Osteoblast (primary cell): ENCODE results near the gene NR2F6. TPM values are rescaled to one million over a fixed set of nuclear protein-coding genes. Genes with fewer than 3 reads are reported as not detected.
A peak's percentile ranks its signal among the peaks of the same experiment; 100 is the strongest.

Experiments used
- DNase-seq: peaks from one replicate; pipeline ENCODE4 v3.0.0; 2011; ENCODE audit warnings: low spot score, mixed read lengths; ENCODE audit not compliant: insufficient read length; ENCODE audit errors: missing footprints
- H2AFZ ChIP-seq: 2 replicates; pipeline ENCODE4 v1.6.0; 2011; ENCODE audit warnings: mild to moderate bottlenecking, low read length
- H3K27ac ChIP-seq: 2 replicates; pipeline ENCODE4 v1.5.1; 2011; ENCODE audit warnings: mild to moderate bottlenecking, low read depth, low read length, moderate library complexity
- H3K27me3 ChIP-seq: 2 replicates; pipeline ENCODE4 v1.6.0; 2012; ENCODE audit warnings: mild to moderate bottlenecking, control low read depth, inconsistent platforms, low read length, moderate library complexity; ENCODE audit not compliant: insufficient read depth
- H3K36me3 ChIP-seq: 2 replicates; pipeline ENCODE4 v1.5.1; 2011; ENCODE audit warnings: mild to moderate bottlenecking, low read length, control low read depth, moderate library complexity; ENCODE audit not compliant: insufficient read depth
- H3K4me1 ChIP-seq: 2 replicates; pipeline ENCODE4 v1.5.1; 2011; ENCODE audit warnings: mild to moderate bottlenecking, low read length, control low read depth, moderate library complexity; ENCODE audit not compliant: insufficient read depth
- H3K4me2 ChIP-seq: 2 replicates; pipeline ENCODE4 v1.6.0; 2011; ENCODE audit warnings: mild to moderate bottlenecking, low read length; ENCODE audit not compliant: insufficient read depth
- H3K4me3 ChIP-seq: fragments of 200-600 bp; sonication (generic); 3 replicates; pipeline ENCODE4 v1.5.1; 2012; ENCODE audit warnings: mild to moderate bottlenecking, low read length, inconsistent platforms; ENCODE audit not compliant: insufficient read depth
- H3K79me2 ChIP-seq: 2 replicates; pipeline ENCODE4 v1.6.0; 2012; ENCODE audit warnings: mild to moderate bottlenecking, low read length, control low read depth, inconsistent platforms; ENCODE audit not compliant: insufficient read depth
- H3K9me3 ChIP-seq: 2 replicates; pipeline ENCODE4 v1.5.1; 2011; ENCODE audit warnings: low read depth, low read length, control low read depth
- H4K20me1 ChIP-seq: 2 replicates; pipeline ENCODE4 v1.6.0; 2012; ENCODE audit warnings: mild to moderate bottlenecking, low read length, control low read depth; ENCODE audit not compliant: insufficient read depth
- total RNA-seq: library from RNA; depleted of rRNA; stranded (reverse); fragments of >200 nt; gene quantifications from 2 replicates; pipeline ENCODE4 v1.2.3, GENCODE V29; 2012
- TF ChIP-seq, protein P1 (sequence below): IDR thresholded peaks from 2 replicates; pipeline ENCODE4 v1.5.1; 2011; ENCODE audit warnings: mild to moderate bottlenecking, low read depth, low read length, moderate library complexity; ENCODE audit errors: extremely low read depth

Gene NR2F6
- total RNA-seq, 1 donor = 32.2 TPM

- DNase-seq = peak; percentile 93
- H2AFZ ChIP-seq = no peak overlapping the region
Measured at GRCh38 chr19:17244618-17245534, 843 bp downstream of the NR2F6 start.

GRCh38 chr19:17243830-17244617, 1.7 kb downstream of the NR2F6 start:
- Histone ChIP-seq H3K9me3 (no peaks in the 10 kb centered on the region), H3K4me2 (peak overlapping the region; percentile 92), H3K4me3 (peak overlapping the region; percentile 91), H2AFZ (peak overlapping the region; percentile 70), H3K4me1 (peaks cover 30% of the 10 kb centered on the region), H3K27me3 (no peaks in the 10 kb centered on the region), H4K20me1 (peaks cover 26% of the 10 kb centered on the region), H3K27ac (peak overlapping the region; percentile 37), H3K36me3 (peaks cover 2% of the 10 kb centered on the region), H3K79me2 (peaks cover 46% of the 10 kb centered on the region)
- peak; percentile 95 for DNase-seq
- TF ChIP-seq, protein P1, sequence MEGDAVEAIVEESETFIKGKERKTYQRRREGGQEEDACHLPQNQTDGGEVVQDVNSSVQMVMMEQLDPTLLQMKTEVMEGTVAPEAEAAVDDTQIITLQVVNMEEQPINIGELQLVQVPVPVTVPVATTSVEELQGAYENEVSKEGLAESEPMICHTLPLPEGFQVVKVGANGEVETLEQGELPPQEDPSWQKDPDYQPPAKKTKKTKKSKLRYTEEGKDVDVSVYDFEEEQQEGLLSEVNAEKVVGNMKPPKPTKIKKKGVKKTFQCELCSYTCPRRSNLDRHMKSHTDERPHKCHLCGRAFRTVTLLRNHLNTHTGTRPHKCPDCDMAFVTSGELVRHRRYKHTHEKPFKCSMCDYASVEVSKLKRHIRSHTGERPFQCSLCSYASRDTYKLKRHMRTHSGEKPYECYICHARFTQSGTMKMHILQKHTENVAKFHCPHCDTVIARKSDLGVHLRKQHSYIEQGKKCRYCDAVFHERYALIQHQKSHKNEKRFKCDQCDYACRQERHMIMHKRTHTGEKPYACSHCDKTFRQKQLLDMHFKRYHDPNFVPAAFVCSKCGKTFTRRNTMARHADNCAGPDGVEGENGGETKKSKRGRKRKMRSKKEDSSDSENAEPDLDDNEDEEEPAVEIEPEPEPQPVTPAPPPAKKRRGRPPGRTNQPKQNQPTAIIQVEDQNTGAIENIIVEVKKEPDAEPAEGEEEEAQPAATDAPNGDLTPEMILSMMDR = no peak

More at GRCh38 chr19:17244618-17245534, 843 bp downstream of the NR2F6 start:
- peaks cover 46% of the 10 kb centered on the region for H3K79me2 ChIP-seq
- H3K9me3 ChIP-seq = no peaks in the 10 kb centered on the region
- H3K27me3 ChIP-seq = no peaks in the 10 kb centered on the region
- no peak overlapping the region for H3K27ac ChIP-seq
- TF ChIP-seq, protein P1 = no peak
- peak overlapping the region; percentile 92 for H3K4me2 ChIP-seq
- H4K20me1 ChIP-seq = peaks cover 26% of the 10 kb centered on the region
- peaks cover 32% of the 10 kb centered on the region for H3K4me1 ChIP-seq
- peak overlapping the region; percentile 91 for H3K4me3 ChIP-seq
- H3K36me3 ChIP-seq = peaks cover 2% of the 10 kb centered on the region

DNA sequence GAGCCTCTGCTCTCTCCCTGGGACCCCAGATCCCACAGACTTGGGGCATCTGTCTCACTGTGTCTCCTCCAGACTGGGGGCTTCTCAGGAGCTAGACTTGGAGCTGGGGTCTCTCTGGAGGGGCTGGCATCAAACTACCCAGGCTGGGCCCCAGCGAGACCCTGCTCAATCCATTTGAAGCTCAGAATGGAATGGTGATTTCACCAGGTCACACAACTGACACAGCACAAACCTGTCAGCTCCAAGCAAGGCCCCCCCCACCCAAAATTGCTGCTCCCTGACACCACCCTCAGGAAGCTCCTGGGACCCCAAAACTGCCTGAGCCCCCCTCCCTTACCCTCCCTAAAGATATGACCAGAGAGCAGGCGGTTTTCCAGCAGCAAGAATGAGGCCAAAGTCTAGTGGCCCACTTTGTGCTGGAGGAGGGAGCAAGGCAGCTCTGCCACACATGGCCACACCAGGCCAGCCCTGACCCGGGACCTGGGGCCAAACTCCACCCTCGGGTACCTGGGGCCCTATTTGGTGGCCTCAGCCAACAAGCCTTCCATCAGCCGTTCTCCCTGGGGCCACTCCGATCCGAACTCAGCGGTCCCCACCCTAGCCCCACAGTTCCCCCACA, 2.4 kb downstream of the NR2F6 start:
- Histone ChIP-seq H3K36me3 (peaks cover 6% of the 10 kb centered on the region), H3K27ac (peak overlapping the region; percentile 37), H3K4me1 (peaks cover 24% of the 10 kb centered on the region), H3K4me3 (peak overlapping the region; percentile 91), H4K20me1 (peaks cover 26% of the 10 kb centered on the region), H3K27me3 (no peaks in the 10 kb centered on the region), H3K79me2 (peaks cover 46% of the 10 kb centered on the region), H3K4me2 (peak overlapping the region; percentile 92), H2AFZ (peak overlapping the region; percentile 70), H3K9me3 (no peaks in the 10 kb centered on the region)
- TF ChIP-seq, protein P1 = no peak
- peak; percentile 84 for DNase-seq
